ENCODE data around the gene KCNG1. TPM values are rescaled to one million over a fixed set of nuclear protein-coding genes. Genes with fewer than 3 reads are reported as not detected.

The KCNG1 gene
- total RNA-seq, 2 donors from 2014 or later = 0.41 to 1.9 TPM

GRCh38 chr20:51062065-51062464 lies 39.2 kb upstream of the KCNG1 start:
- DNase-seq (ENCODE audit: low spot score) = no peak
- no peak for TF ChIP-seq CTCF (IDR thresholded peaks at IDR 0.05)

GRCh38 chr20:51061418-51062045 lies 38.6 kb upstream of the KCNG1 start:
- ATAC-seq (ENCODE audit: insufficient number of reproducible peaks, low FRiP score, low read depth) = no peak
- Histone ChIP-seq H3K36me3 (no peaks in the 10 kb centered on the region), H3K4me3 (no peak overlapping the region), H3K27me3 (replicated peaks; ENCODE audit: insufficient read depth) (no peaks in the 10 kb centered on the region), H3K27ac (no peak overlapping the region), H3K4me1 (ENCODE audit: control insufficient read depth in 1 of 2, low read depth in 2 of 2) (no peaks in the 10 kb centered on the region), H3K9me3 (no peaks in the 10 kb centered on the region)
- no peak for DNase-seq (ENCODE audit: low spot score)
- TF ChIP-seq CTCF (IDR thresholded peaks at IDR 0.05) = no peak

More at GRCh38 chr20:51062065-51062464, 39.2 kb upstream of the KCNG1 start:
- Histone ChIP-seq H3K4me3 (no peak overlapping the region), H3K36me3 (no peaks in the 10 kb centered on the region), H3K27ac (no peak overlapping the region), H3K4me1 (ENCODE audit: control insufficient read depth in 1 of 2, low read depth in 2 of 2) (no peaks in the 10 kb centered on the region), H3K27me3 (replicated peaks; ENCODE audit: insufficient read depth) (no peaks in the 10 kb centered on the region), H3K9me3 (no peaks in the 10 kb centered on the region)
- ATAC-seq (ENCODE audit: insufficient number of reproducible peaks, low FRiP score, low read depth) = no peak

GRCh38 chr20:51060301-51060700 lies 37.4 kb upstream of the KCNG1 start:
- Histone ChIP-seq H3K4me3 (no peak overlapping the region), H3K4me1 (ENCODE audit: control insufficient read depth in 1 of 2, low read depth in 2 of 2) (no peaks in the 10 kb centered on the region), H3K27me3 (replicated peaks; ENCODE audit: insufficient read depth) (no peaks in the 10 kb centered on the region), H3K27ac (no peak overlapping the region), H3K9me3 (no peaks in the 10 kb centered on the region), H3K36me3 (no peaks in the 10 kb centered on the region)
- DNase-seq (ENCODE audit: low spot score) (no peak), ATAC-seq (ENCODE audit: insufficient number of reproducible peaks, low FRiP score, low read depth) (no peak)
- TF ChIP-seq CTCF (IDR thresholded peaks at IDR 0.05) = no peak

- no peak overlapping the region for H3K27ac ChIP-seq
- no peaks in the 10 kb centered on the region for H3K4me1 ChIP-seq (ENCODE audit: control insufficient read depth in 1 of 2, low read depth in 2 of 2)
- H3K9me3 ChIP-seq = no peaks in the 10 kb centered on the region
- ATAC-seq (ENCODE audit: insufficient number of reproducible peaks, low FRiP score, low read depth) = no peak
- no peaks in the 10 kb centered on the region for H3K36me3 ChIP-seq
- no peaks in the 10 kb centered on the region for H3K27me3 ChIP-seq (replicated peaks; ENCODE audit: insufficient read depth)
- DNase-seq (ENCODE audit: low spot score) = no peak
- no peak overlapping the region for H3K4me3 ChIP-seq
- TF ChIP-seq CTCF (IDR thresholded peaks at IDR 0.05) = no peak
Observed at GRCh38 chr20:51059862-51060261, 37.0 kb upstream of the KCNG1 start.

GRCh38 chr20:51058017-51058416 lies 35.1 kb upstream of the KCNG1 start:
- H3K9me3 ChIP-seq = no peaks in the 10 kb centered on the region
- no peak overlapping the region for H3K27ac ChIP-seq
- no peak overlapping the region for H3K4me3 ChIP-seq
- H3K4me1 ChIP-seq (ENCODE audit: control insufficient read depth in 1 of 2, low read depth in 2 of 2) = no peaks in the 10 kb centered on the region
- no peak for ATAC-seq (ENCODE audit: insufficient number of reproducible peaks, low FRiP score, low read depth)
- H3K27me3 ChIP-seq (replicated peaks; ENCODE audit: insufficient read depth) = no peaks in the 10 kb centered on the region
- TF ChIP-seq CTCF (IDR thresholded peaks at IDR 0.05) = no peak
- no peaks in the 10 kb centered on the region for H3K36me3 ChIP-seq
- DNase-seq (ENCODE audit: low spot score) = no peak
